Measurements from ENCODE around the gene MPC1.

GRCh38 chr6:166398348-166398747, 15.6 kb upstream of the MPC1 start:
- TF ChIP-seq CTCF (IDR thresholded peaks at IDR 0.05) (no peak), POLR2A (IDR thresholded peaks at IDR 0.05) (no peak)

Data from heart left ventricle (tissue), 13 donors.